H9 (cell line): ENCODE measurements around the gene UCMA. TPM values are rescaled to one million over a fixed set of nuclear protein-coding genes. Genes with fewer than 3 reads are reported as not detected.

Experiments used
- DNase-seq: peaks from one replicate; pipeline ENCODE4 v3.0.0-alpha.2; 2017
- H2AFZ ChIP-seq: one replicate; pipeline ENCODE4 v1.6.1; 2013; ENCODE audit warnings: mild to moderate bottlenecking, low read length, control low read depth, moderate library complexity
- H2AK5ac ChIP-seq: 2 replicates; pipeline ENCODE4 v1.6.1; 2013; ENCODE audit warnings: low read length, control low read depth, mixed read lengths; ENCODE audit not compliant: insufficient read length
- H2BK120ac ChIP-seq: one replicate; pipeline ENCODE4 v1.6.1; 2013; ENCODE audit warnings: low read depth, mild to moderate bottlenecking, low read length, control low read depth, inconsistent platforms; ENCODE audit not compliant: poor library complexity, severe bottlenecking
- H2BK12ac ChIP-seq: 2 replicates; pipeline ENCODE4 v1.6.1; 2013; ENCODE audit warnings: low read length, control low read depth, mixed read lengths, low read depth; ENCODE audit not compliant: insufficient read length
- H2BK15ac ChIP-seq: 2 replicates; pipeline ENCODE4 v1.6.1; 2013; ENCODE audit warnings: low read depth, low read length, control low read depth
- H2BK20ac ChIP-seq: one replicate; pipeline ENCODE4 v1.6.1; 2013; ENCODE audit warnings: low read depth, mild to moderate bottlenecking, low read length, control low read depth, inconsistent platforms; ENCODE audit not compliant: poor library complexity, severe bottlenecking
- H2BK5ac ChIP-seq: 2 replicates; pipeline ENCODE4 v1.6.1; 2013; ENCODE audit warnings: low read length, control low read depth, mixed read lengths; ENCODE audit not compliant: insufficient read length
- H3K14ac ChIP-seq: 2 replicates; pipeline ENCODE4 v1.6.1; 2013; ENCODE audit warnings: low read length, control low read depth; ENCODE audit not compliant: insufficient read depth
- H3K18ac ChIP-seq: 2 replicates; pipeline ENCODE4 v1.6.1; 2013; ENCODE audit warnings: low read depth, mild to moderate bottlenecking, mixed read lengths, low read length, control low read depth; ENCODE audit not compliant: insufficient read length
- H3K23ac ChIP-seq: 2 replicates; pipeline ENCODE4 v1.6.1; 2013; ENCODE audit warnings: low read length, control low read depth, mixed read lengths, low read depth; ENCODE audit not compliant: insufficient read length
- H3K23me2 ChIP-seq: 2 replicates; pipeline ENCODE4 v1.6.1; 2013; ENCODE audit warnings: low read depth, mild to moderate bottlenecking, mixed read lengths, low read length, control low read depth; ENCODE audit not compliant: insufficient read length, poor library complexity, severe bottlenecking
- H3K27ac ChIP-seq: 2 replicates; pipeline ENCODE4 v1.5.1; 2013; ENCODE audit warnings: low read length, control low read depth, mixed read lengths, low read depth; ENCODE audit not compliant: insufficient read length
- H3K27me3 ChIP-seq: 2 replicates; pipeline ENCODE4 v1.6.1; 2013; ENCODE audit warnings: low read length, control low read depth, inconsistent platforms; ENCODE audit not compliant: insufficient read depth
- H3K4ac ChIP-seq: 2 replicates; pipeline ENCODE4 v1.6.1; 2013; ENCODE audit warnings: low read depth, mild to moderate bottlenecking, control low read depth, inconsistent platforms, low read length, moderate library complexity
- H3K4me1 ChIP-seq: 2 replicates; pipeline ENCODE4 v1.6.1; 2013; ENCODE audit warnings: low read length, control low read depth, inconsistent platforms; ENCODE audit not compliant: insufficient read depth
- H3K4me2 ChIP-seq: 2 replicates; pipeline ENCODE4 v1.6.1; 2013; ENCODE audit warnings: low read length, control low read depth, mixed read lengths; ENCODE audit not compliant: insufficient read length, insufficient read depth
- H3K56ac ChIP-seq: 2 replicates; pipeline ENCODE4 v1.6.1; 2013; ENCODE audit warnings: low read depth, mild to moderate bottlenecking, mixed read lengths, low read length, control low read depth; ENCODE audit not compliant: insufficient read length
- H3K79me1 ChIP-seq: 2 replicates; pipeline ENCODE4 v1.6.1; 2013; ENCODE audit warnings: low read depth, mild to moderate bottlenecking, moderate library complexity, low read length, control low read depth, inconsistent platforms; ENCODE audit not compliant: insufficient read depth, poor library complexity, severe bottlenecking
- H3K79me2 ChIP-seq: 2 replicates; pipeline ENCODE4 v1.6.1; 2013; ENCODE audit warnings: low read length, control low read depth, inconsistent platforms; ENCODE audit not compliant: insufficient read depth
- H3K9ac ChIP-seq: 2 replicates; pipeline ENCODE4 v1.6.1; 2013; ENCODE audit warnings: low read length, control low read depth, mixed read lengths; ENCODE audit not compliant: insufficient read length; ENCODE audit errors: extremely low read depth
- H3K9me3 ChIP-seq: one replicate; pipeline ENCODE4 v1.6.1; 2013; ENCODE audit warnings: low read depth, low read length, inconsistent platforms; ENCODE audit not compliant: control insufficient read depth
- H3T11ph ChIP-seq: one replicate; pipeline ENCODE4 v1.6.1; 2013; ENCODE audit warnings: mild to moderate bottlenecking, low read length, control low read depth, inconsistent platforms
- H4K20me1 ChIP-seq: one replicate; pipeline ENCODE4 v1.6.1; 2013; ENCODE audit not compliant: control insufficient read depth, insufficient read length, insufficient read depth
- H4K5ac ChIP-seq: 2 replicates; pipeline ENCODE4 v1.6.1; 2013; ENCODE audit warnings: low read depth, mild to moderate bottlenecking, mixed read lengths, low read length, control low read depth; ENCODE audit not compliant: insufficient read length
- H4K8ac ChIP-seq: replicated peaks from 2 replicates; pipeline ENCODE4 v1.6.1; 2013; ENCODE audit warnings: low read length, control low read depth, mixed read lengths, low read depth; ENCODE audit not compliant: insufficient read length
- H4K91ac ChIP-seq: 2 replicates; pipeline ENCODE4 v1.6.1; 2013; ENCODE audit warnings: low read depth, mild to moderate bottlenecking, moderate library complexity, mixed read lengths, low read length, control low read depth; ENCODE audit not compliant: insufficient read length
- H3K27ac Mint-ChIP-seq, 3 experiments: 2 replicates in 2 of 3; 3 replicates in 1 of 3; pipeline ENCODE4 v1.8.0; 2020 to 2021; ENCODE audit warnings: mixed read lengths in 3 of 3, mild to moderate bottlenecking in 1 of 3, moderate library complexity in 1 of 3
- H3K27me3 Mint-ChIP-seq: 2 replicates; pipeline ENCODE4 v1.8.0; 2021; ENCODE audit warnings: low read depth, mild to moderate bottlenecking, moderate library complexity, mixed read lengths
- H3K36me3 Mint-ChIP-seq, 3 experiments: 2 replicates in 2 of 3; 3 replicates in 1 of 3; pipeline ENCODE4 v1.8.0; 2020 to 2021; ENCODE audit warnings: low read depth in 3 of 3, mixed read lengths in 3 of 3; ENCODE audit not compliant: insufficient read depth in 1 of 3
- H3K4me1 Mint-ChIP-seq, 2 experiments: 2 replicates each; pipeline ENCODE4 v1.8.0; 2020; ENCODE audit warnings: mixed read lengths in 2 of 2
- H3K4me3 Mint-ChIP-seq, 2 experiments: 2 replicates in 1 of 2; 3 replicates in 1 of 2; pipeline ENCODE4 v1.8.0; 2020 to 2021; ENCODE audit warnings: mild to moderate bottlenecking in 2 of 2, mixed read lengths in 2 of 2, moderate library complexity in 1 of 2
- H3K9me3 Mint-ChIP-seq, 2 experiments: 2 replicates in 1 of 2; 3 replicates in 1 of 2; pipeline ENCODE4 v1.8.0; 2020; ENCODE audit warnings: mild to moderate bottlenecking in 2 of 2, mixed read lengths in 2 of 2, moderate library complexity in 1 of 2
- WGBS: extraction: QIAGEN DNeasy Blood & Tissue Kit; methylation state at CpG from one replicate; pipeline ENCODE4 v1.1.7; 2013; ENCODE audit warnings: missing lambda C conversion rate, low lambda C conversion rate, mixed read lengths; ENCODE audit not compliant: insufficient read length; ENCODE audit errors: extremely low coverage; 5-methylcytosine and 5-hydroxymethylcytosine counted together
- total RNA-seq: library from RNA; stranded (reverse); gene quantifications from 2 replicates; pipeline ENCODE4 v1.2.1, GENCODE V29; 2021
- TF ChIP-seq, protein P1 (sequence below): fragments of 200-600 bp; sonication (generic); conservative IDR thresholded peaks from 3 replicates; pipeline ENCODE4 v1.8.0; 2021; ENCODE audit warnings: antibody characterized with exemption, mild to moderate bottlenecking

UCMA gene
- total RNA-seq, 1 experiment from 2014 or later, result not detected

GRCh38 chr10:13238271-13239077, 4.3 kb upstream of the UCMA start:
- Histone ChIP-seq H3K9me3 (no peaks in the 10 kb centered on the region), H2AK5ac (no peak overlapping the region), H3T11ph (no peak overlapping the region), H2BK12ac (no peak overlapping the region), H3K23ac (no peak overlapping the region), H2BK15ac (no peak overlapping the region), H3K14ac (no peak overlapping the region), H2AFZ (no peak overlapping the region), H3K79me2 (no peaks in the 10 kb centered on the region), H3K56ac (no peak overlapping the region), H4K5ac (no peak overlapping the region), H2BK20ac (no peak overlapping the region), H4K8ac (no peak overlapping the region), H3K23me2 (no peaks in the 10 kb centered on the region), H2BK5ac (no peak overlapping the region), H3K79me1 (no peaks in the 10 kb centered on the region), H4K91ac (no peak overlapping the region), H3K4ac (no peak overlapping the region), H3K4me2 (no peak overlapping the region), H3K27ac (no peak overlapping the region), H2BK120ac (no peak overlapping the region), H4K20me1 (peaks cover 3% of the 10 kb centered on the region), H3K27me3 (no peaks in the 10 kb centered on the region), H3K4me1 (peaks cover 7% of the 10 kb centered on the region; the same call in 1 of the 2 replicates), H3K18ac (no peak overlapping the region), H3K9ac (no peak overlapping the region)
- Mint-ChIP-seq H3K4me3 (no peak overlapping the region), H3K4me1 (peaks cover 11 to 12% of the 10 kb centered on the region in 2 experiments), H3K9me3 (no peaks in the 10 kb centered on the region), H3K36me3 (no peaks in the 10 kb centered on the region), H3K27me3 (no peaks in the 10 kb centered on the region), H3K27ac (no peak overlapping the region)
- no CpG with 5 or more reads among the region's 16 CpGs for WGBS
- TF ChIP-seq, protein P1, sequence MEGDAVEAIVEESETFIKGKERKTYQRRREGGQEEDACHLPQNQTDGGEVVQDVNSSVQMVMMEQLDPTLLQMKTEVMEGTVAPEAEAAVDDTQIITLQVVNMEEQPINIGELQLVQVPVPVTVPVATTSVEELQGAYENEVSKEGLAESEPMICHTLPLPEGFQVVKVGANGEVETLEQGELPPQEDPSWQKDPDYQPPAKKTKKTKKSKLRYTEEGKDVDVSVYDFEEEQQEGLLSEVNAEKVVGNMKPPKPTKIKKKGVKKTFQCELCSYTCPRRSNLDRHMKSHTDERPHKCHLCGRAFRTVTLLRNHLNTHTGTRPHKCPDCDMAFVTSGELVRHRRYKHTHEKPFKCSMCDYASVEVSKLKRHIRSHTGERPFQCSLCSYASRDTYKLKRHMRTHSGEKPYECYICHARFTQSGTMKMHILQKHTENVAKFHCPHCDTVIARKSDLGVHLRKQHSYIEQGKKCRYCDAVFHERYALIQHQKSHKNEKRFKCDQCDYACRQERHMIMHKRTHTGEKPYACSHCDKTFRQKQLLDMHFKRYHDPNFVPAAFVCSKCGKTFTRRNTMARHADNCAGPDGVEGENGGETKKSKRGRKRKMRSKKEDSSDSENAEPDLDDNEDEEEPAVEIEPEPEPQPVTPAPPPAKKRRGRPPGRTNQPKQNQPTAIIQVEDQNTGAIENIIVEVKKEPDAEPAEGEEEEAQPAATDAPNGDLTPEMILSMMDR, result no peak
- no peak for DNase-seq
